GM10248 (cell line): ENCODE results near the gene MED23.

Experiments
- CTCF ChIA-PET: fragments of 300-600 bp; sonication (Branson Sonifier 250); formaldehyde crosslinking; extraction: SDS; loops from one replicate; lab custom pipeline; 2021; ENCODE audit warnings: antibody characterized with exemption; lab: Yijun Ruan, JAX
- POLR2A ChIA-PET: fragments of 350-650 bp; sonication (Branson Sonifier 250); formaldehyde crosslinking; extraction: SDS; loops from one replicate; lab custom pipeline; 2020; ENCODE audit warnings: antibody characterized with exemption; lab: Yijun Ruan, JAX
- DNase-seq: peaks from one replicate; pipeline ENCODE4 v3.0.0; 2012; ENCODE audit errors: extremely low spot score
- CTCF ChIP-seq: IDR thresholded peaks from 2 replicates; pipeline ENCODE4 v1.5.1; 2012; ENCODE audit warnings: mild to moderate bottlenecking, low read depth; ENCODE audit errors: extremely low read depth, missing control alignments, control extremely low read depth

The MED23 gene

GRCh38 chr6:131654326-131654725, 26.3 kb upstream of the MED23 start:
- ChIA-PET POLR2A (no interaction called here), CTCF (interaction anchor here (2.1 kb wide), 1 partner anchor 25 kb away, joined by 12 read pairs; no protein-coding TSS in a partner anchor)
- TF ChIP-seq CTCF = no peak
- no peak for DNase-seq

- POLR2A ChIA-PET = no interaction called here
- TF ChIP-seq CTCF = no peak
- no peak for DNase-seq
- CTCF ChIA-PET = interaction anchor here (0.7 kb wide), 1 partner anchor 24 kb away, joined by 3 read pairs; no protein-coding TSS in a partner anchor
These were observed 24.4 kb upstream of the MED23 start for GRCh38 chr6:131652472-131652871.

- TF ChIP-seq CTCF = no peak
- POLR2A ChIA-PET = no interaction called here
- DNase-seq = no peak
- CTCF ChIA-PET = interaction anchor here (0.7 kb wide), 1 partner anchor 23 kb away, joined by 3 read pairs; no protein-coding TSS in a partner anchor
These were observed 23.7 kb upstream of the MED23 start for GRCh38 chr6:131651782-131652181.

GRCh38 chr6:131646249-131646670, 18.2 kb upstream of the MED23 start:
- DNase-seq = no peak
- ChIA-PET CTCF (interaction anchor here (0.8 to 4.4 kb wide), 2 partner anchors 11 to 18 kb away, joined by 3 to 21 read pairs; partner anchors contain the start of gene MED23), POLR2A (no interaction called here)
- TF ChIP-seq CTCF = no peak

GRCh38 chr6:131645846-131646245, 17.8 kb upstream of the MED23 start:
- CTCF ChIA-PET = interaction anchor here (1.6 to 4.4 kb wide), 3 partner anchors 17 to 24 kb away, joined by 3 to 21 read pairs (median 11); partner anchors contain the start of gene MED23
- TF ChIP-seq CTCF = no peak
- POLR2A ChIA-PET = no interaction called here
- DNase-seq = no peak

GRCh38 chr6:131644921-131645320, 16.9 kb upstream of the MED23 start:
- ChIA-PET POLR2A (no interaction called here), CTCF (interaction anchor here (1.6 to 2.0 kb wide), 2 partner anchors 17 to 25 kb away, joined by 3 to 11 read pairs; partner anchors contain the start of gene MED23)
- DNase-seq = no peak
- no peak for TF ChIP-seq CTCF
